ENCODE results near the gene ERBB2.

Gene ERBB2

GRCh38 chr17:39661744-39662541 is 37.9 kb upstream of the ERBB2 start:
- DNase-seq (ENCODE audit: low read depth), result no peak
- no peak overlapping the region for H3K4me3 ChIP-seq (ENCODE audit: low read length)
- no peak for TF ChIP-seq CTCF (conservative IDR thresholded peaks at IDR 0.05; ENCODE audit: low read depth, low read length)

- TF ChIP-seq CTCF (conservative IDR thresholded peaks at IDR 0.05; ENCODE audit: low read depth, low read length), result no peak
- DNase-seq (ENCODE audit: low read depth), result no peak
- H3K4me3 ChIP-seq (ENCODE audit: low read length), result no peak overlapping the region
Observed at GRCh38 chr17:39662551-39663339, 37.1 kb upstream of the ERBB2 start.

- no peak overlapping the region for H3K4me3 ChIP-seq (ENCODE audit: low read length)
- no peak for DNase-seq (ENCODE audit: low read depth)
- TF ChIP-seq CTCF (conservative IDR thresholded peaks at IDR 0.05; ENCODE audit: low read depth, low read length), result no peak
Observed at GRCh38 chr17:39663340-39663687, 36.5 kb upstream of the ERBB2 start.

- no peak for DNase-seq (ENCODE audit: low read depth)
- no peak for TF ChIP-seq CTCF (conservative IDR thresholded peaks at IDR 0.05; ENCODE audit: low read depth, low read length)
- no peak overlapping the region for H3K4me3 ChIP-seq (ENCODE audit: low read length)
Observed at GRCh38 chr17:39663688-39664580, 35.9 kb upstream of the ERBB2 start.

- TF ChIP-seq CTCF (conservative IDR thresholded peaks at IDR 0.05; ENCODE audit: low read depth, low read length), result no peak
- H3K4me3 ChIP-seq (ENCODE audit: low read length), result no peak within 1 kb of the TSS
- DNase-seq (ENCODE audit: low read depth), result no peak
Observed at GRCh38 chr17:39664581-39665561, 35.0 kb upstream of the ERBB2 start, which contains the start of gene TCAP. TSS of gene TCAP (plus strand) at chr17:39665349. CDS start at chr17:39665360, 11 bp downstream.

Measured in retinal pigment epithelial cell (primary cell).